ENCODE data around the gene TTC39A.

Gene TTC39A

DNA sequence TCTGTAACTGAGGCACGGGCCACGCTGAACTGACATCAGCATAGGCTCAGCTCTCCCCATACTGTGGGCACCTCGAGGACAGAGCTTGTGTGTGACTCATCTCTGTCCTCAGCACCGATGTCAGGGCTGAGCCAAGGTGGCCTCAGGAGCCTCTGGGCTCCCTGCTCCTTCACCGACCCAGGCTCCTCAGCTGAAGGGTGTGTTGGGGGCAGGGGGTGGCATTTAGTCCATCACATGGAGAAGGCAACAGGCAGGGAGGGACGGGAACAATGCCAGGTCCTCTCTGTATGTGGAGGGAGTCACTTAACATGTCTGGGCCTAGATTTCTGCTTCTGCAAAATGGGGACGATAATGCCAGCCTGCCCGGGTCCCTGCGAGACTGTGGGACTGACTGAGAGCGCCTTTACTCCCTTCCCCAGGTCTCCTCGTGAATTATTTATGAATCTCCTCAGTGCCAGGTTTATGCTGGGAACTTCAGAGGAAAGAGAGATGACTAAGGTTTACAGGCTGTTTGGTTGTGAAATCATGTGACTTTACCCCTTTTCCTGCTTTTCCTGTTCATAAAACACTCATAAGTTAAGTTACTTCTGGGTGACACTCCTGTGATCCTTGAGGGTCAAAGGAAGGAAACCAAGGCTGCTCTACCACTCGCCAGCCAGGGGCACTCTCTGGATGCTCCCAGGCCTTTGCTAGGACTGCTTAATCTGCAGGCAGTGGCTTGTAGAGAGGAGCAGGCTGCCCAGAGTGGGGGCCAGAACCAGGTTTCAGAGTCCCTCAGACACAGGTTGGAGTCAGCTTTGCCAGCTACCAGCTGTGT lies 16.2 kb downstream of the TTC39A start:
- no peak for DNase-seq

DNA sequence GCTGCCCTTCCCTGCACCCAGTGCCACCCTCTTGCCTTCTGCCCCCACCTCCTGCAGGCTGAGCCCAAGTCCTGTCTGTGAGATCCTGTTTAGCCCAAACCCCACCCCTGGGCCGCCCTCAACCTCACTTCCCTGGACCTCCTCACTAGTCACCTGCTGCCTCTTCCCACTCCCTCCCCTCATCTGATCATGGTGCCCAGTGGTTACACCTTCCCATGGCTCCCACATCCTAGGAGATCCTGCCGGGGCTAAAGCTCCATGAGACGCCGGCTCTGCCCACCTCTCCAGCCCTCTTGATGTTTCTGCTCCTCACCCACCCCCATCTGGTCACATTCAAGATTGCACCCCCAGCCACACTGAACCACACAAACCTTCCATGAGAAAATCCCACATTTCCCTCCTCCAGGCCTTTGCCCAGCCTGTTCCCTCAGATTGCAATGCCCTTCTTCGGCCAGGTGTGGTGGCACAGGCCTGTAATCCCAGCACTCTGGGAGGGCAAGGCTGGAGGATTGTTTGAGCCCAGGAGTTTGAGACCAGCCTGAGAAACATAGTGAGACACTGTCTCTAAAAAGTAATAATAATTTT lies 17.0 kb downstream of the TTC39A start:
- no peak for DNase-seq

DNA sequence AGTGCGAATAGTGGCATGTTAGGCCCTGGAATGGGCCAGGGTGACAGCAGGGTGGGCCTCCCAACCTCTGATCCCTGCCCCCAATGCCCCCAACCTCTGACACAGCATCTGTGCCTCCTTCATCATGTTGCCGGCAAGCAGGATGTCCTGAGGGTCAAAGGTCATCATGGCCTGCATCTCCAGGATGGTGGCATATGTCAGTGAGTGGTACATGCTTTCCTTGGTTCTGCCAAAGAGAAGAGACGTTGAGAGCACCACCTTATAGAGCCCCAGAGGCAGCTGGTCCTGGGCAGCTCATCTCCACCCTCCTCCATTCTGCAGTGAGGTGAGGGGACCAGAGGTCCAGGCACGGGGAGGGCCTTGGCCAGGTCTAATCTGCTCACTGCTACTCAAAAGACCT lies 17.6 kb downstream of the TTC39A start:
- no peak for DNase-seq

DNA sequence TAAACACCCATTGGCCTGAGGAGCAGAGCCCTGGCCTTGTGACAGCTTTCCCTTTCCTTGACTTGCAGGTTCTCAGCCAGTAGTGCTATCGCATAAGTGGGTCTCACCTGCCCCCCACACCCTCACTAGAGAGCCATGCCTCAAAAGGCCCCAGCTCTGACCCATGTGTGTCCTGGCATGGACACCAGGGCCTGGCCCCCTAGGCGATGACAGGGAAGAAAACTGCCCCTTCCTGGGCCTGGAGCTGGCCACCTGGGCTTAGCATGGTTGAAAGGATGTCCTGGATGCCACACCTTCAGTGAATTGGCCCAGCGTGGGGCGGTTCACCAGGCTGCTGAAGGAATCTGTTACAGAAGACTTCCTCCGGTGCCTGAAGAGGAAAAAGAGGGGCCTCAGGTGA lies 18.5 kb downstream of the TTC39A start:
- no peak for DNase-seq

DNA sequence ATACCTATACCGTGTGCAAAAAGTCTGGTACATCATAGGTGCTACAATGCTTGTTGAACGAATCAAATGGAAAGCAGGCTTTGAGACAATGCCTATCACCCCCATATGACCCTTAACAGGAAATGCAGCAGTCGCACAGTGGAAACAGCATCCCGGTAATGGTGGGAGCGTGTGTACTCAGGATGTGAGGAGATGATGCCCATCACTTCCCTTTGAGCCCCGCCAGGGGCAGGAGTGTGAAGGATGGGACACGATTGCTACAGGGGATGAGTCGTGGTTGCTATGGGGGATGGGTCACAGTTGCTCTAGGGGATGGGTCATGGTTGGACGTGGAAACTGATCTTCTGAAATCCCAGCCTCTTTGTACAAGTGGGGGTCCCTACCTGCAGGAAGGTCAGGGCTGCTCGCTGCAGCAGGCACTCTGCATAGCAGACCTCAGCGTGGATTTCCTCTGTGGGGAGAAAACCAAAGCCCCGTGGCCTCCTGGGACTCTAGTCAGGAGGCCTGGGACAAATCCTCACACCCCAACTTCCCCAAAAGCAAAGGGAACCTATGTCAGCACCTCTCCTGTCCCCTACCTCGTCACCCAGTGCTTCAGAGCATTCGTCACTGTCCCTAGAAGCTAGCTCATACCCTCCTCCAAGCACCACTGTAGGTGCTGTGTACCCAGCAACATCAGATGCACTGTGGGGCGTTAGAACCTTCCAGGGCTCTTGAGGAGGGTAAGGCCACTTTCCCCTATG lies 19.3 kb downstream of the TTC39A start:
- DNase-seq: no peak

DNA sequence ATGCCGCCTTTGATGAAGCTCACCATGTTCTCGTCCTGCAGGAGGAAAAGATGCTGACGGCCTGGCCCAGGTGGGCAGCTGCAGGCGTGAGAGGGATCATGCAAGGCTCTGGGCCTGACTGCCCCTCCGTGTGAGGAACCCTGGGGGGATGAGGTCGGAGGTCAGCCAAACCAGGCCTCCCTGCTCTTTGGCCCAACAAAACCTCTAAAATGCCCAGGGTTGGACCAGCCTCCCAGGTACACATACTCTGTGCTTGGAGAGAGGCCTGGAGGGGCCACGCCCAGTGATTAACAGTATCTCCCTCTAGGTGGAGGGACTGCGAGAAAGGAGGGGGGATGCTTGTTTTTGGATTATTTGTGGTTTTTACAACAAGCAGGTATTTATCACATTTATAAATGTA lies 21.1 kb downstream of the TTC39A start:
- no peak for DNase-seq

DNA sequence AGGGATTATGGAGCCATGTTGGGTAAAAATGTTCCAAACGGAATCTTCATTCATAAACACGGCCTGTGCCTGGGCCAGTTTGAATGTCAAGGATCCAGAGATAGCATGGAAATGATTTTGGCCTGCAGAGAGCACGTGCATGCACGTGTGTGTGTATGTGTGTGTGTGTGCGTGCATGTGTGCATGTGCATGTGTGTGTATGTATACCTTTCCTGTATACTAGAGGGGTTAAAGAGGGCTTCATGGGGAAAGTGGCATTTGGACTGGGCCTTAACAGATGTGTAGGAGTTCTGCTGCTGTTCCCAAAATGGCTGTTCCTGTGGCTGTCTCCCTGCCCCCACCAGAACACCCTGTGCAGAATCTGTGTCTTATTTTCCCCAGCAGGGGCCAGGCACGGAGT lies 21.7 kb downstream of the TTC39A start:
- DNase-seq: no peak

DNA sequence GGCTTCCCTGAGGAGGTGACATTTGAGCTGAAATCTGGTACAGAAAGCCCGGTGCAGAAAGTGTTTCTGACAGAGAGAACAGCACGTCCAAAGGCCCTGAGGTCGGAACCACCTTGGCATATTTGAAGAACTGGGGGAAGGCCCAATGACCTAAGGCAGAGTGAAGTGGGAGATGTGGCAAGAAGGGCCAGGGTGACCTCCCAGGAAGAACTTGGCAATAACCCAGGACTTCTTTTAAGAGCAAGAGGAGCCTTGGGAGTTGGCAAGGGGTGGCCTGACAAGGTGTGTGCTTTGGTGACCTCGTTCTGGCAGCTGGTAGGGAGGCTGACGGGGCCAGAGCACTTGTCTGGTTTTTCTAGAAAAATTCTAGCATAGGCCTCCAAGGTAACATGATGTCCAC lies 23.4 kb downstream of the TTC39A start:
- no peak for DNase-seq

DNA sequence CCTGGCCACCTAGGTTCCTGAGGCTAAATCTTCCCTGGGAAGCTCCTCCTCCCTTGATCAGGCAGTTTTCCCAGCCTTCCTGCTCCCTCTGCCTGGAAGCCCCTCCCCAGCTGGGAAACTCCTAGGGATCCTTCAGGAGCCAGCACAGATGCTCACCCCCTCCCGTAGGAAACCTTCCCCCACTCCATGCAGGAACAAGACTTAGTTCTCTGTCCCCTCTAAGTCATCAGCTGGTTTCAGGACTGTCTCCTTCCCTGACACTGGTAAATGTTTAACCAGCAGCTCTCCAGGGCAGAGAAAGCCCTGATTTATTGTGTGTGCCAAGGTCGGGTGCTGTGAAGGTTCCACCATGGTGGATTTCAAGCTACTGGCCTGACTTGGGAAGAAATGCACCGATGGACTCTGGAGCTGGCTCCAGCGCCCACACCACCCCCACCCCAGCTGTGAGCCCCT lies 25.0 kb downstream of the TTC39A start:
- DNase-seq: no peak

DNA sequence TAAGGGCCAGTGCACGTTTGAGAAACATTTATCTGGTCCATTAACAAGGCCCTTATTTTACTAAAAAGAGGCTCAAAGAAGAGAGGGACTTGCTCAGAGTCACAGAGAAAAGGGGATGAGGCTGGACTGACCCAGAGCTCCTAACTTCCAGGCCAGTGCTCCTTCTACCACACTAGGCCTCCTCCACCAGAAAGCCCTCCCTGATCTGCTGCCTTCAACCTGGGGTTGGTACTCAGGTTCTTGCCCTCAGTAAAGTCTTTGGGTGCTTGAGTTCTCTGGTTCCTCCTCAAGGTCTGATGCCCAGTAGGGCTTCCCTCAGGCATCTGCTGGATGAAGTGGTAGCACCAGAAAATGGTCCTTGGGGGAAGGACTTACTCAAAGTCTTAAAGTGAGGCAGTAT lies 26.0 kb downstream of the TTC39A start:
- no peak for DNase-seq

DNA sequence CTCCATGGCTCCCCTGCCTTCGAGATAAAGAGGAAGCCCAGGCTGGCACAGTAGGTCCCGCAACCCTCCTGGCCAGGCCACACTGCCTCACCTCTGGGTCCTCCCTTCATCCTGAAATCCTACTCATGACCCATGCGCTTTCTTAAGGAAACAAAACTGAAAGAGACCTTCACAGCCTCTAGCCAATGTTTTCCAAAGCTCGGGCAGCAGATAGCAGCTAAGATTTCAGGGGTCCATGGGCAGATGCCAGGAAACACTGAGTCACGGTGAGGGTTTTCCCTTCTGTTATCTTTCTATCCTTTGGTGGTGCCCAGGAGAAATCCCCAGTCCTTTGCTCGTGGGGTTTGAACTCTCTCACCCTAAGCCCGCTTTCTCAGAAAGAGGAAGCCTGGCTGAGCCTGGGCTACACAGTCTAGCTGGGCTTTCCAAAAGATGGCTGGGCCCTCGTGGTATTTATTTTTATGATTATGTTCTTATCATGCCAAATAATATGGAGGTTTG lies 26.6 kb downstream of the TTC39A start:
- DNase-seq: no peak

DNA sequence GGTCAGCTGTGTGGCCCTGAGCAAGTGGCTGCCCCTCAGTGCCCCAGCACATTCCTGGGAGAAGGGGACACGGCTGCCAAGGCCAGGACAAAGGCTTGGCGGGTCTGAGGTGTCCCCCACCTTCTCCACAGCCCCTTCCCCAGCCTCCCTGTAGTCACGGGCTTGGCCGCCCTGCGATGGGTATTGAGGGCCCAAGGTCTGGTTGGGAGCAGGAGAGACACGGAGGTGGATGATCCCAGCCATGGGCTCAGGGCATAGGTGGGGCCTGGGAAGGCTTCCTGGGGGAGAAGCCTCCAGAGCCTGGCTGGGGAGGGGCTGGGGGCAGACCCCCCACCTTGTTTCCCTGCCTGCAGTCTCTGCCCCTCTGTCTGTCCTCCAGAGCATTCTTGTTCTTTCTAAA lies 27.0 kb downstream of the TTC39A start:
- DNase-seq: no peak

DNA sequence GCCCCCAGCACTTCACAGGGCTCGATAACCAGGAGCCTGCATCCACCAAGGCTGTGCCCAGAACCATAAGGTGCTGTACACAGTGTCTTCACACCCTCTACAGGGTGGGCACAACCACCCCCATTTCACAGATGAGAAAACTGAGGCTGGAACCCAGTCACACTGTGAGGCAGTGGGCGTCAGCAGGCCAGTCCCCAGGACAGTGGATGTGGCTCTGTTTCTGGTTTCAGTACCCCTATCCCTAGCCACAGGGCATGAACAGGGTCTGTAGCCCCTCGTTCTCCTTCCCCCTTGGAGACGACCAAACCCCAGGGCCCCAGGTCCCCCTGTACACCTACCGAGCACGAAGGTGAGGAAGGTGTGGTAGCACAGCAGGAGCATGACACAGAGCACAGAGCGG lies 27.6 kb downstream of the TTC39A start:
- DNase-seq: no peak

DNA sequence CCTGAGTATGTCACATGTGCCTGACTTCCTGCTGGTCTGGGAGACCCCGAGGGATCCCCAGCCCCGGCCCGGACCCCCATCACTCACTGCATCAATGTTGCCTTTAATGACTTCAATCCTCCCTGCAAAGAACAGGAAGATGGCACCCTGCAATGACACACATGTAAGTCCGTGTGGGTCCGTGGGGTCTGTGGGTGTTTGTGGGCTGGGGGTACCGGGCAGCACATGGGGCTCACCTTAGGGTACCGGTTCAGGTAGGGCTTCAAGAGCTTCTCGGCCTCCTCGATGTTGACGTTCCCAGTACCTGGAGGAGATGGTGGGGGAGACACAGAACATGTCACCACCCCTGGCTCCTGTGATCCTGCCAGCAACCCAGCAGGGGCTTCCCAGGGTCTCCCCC lies 28.1 kb downstream of the TTC39A start:
- DNase-seq: no peak

DNA sequence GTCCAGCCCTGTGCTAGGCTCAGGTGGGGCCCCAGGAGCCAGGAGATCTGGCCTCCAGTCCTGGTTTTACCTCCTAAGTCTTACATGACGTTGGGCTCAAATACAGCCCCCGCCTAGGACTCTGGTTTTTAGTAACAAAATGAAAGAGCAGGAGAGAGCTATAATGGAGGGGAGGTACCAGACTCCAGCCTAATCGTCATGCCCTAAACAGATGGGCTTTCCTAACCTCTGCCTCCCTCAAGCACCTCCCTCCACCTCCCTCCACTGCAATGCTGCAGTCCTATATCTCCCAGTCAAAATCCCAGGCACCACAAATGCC lies 28.6 kb downstream of the TTC39A start:
- DNase-seq: no peak

DNA sequence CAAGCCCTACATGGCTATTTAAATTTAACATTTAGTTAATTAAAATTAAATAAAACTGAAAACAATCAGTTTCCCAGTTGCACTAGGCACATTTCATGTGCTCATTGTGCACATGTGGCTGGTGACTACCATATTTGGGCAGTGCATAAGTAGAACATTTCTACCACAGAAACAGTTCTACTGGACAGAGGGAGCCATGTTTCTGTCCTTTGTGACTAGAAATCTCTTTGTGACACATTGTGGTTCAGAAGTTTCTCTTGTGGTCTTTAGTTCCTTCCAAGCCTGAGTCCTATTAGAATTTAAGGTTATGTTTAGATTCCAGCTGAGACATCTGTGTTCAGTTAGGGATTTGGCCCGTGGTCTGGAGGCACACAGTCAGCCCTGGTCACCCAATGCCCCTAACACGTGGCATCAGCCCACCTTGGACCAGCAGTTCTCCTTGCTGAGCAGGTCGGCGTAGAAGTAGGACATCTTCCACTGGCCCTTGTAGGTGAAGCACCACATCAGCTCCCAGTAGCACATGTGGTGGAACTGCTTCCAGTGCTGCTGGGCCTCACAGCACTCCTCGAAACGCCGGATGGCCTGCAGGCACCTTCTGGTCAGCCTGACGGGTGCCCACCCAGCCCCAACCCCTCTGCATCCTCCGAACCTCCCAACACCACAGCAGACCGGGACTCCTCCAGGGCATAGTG lies 29.1 kb downstream of the TTC39A start:
- DNase-seq: no peak

DNA sequence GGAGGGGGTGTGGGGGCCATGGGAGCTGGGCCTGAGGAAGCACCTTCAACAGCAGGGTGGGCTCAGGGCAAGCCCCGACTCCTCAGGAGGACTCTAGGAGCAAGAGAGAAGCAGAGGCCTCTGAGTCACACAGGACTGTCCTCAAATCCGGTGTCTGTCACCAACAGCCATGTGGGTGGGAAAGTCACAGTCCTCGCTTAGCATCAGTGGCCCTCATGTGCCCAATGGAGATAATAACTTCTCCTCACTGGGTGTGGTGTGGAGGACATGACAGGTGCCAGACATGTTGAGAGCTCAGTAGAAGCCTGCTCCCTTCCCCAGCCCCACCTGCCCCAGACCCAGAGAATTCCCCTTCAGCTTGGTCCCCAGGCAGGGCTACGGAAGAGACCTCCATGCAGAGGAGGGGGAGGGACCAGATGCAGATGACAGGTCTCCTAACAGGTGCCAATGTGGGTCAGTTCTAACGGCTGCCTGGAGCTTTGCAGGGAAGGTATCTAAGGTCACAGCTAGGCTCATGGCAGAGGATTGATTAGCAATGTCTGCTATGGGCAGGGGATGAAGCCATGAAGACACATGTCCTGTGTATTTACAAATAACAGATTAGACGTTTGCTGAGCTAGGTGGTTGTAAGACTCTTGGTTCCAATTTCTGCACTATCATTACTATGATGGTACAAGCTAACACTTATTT lies 30.2 kb downstream of the TTC39A start:
- no peak for DNase-seq

DNA sequence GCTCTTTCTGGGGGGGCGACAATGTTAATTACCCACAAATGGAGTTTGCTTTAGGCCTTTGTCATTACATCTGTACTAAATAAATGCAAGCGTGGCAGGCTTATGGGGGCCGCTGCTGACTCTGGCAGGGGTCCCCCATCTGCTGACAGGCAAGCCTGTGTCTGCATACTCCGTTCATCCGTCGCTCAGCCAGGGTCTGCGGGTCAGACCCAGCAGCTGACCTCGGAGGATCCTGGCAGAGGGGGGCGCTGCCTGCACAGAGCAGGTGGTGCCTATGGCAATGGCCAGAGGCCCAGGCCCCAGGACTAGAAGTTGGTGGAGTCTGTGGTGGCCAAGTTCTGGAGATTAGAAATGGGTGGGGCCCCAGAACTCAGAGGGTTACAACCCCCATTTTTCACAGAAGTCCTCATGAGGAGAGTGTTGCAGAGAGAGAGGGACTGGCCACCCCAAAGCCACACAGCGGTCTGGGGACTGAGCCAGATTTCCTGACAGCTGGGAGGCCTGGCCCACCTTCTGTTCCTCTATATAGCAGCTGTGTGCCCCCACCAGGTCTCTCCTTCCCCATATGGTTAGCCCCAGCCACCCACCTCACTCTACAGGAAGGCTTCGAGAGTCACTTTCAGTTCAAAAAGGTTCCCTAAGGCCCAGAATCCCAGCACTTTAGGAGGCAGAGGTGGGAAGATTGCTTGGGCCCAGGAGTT lies 31.0 kb downstream of the TTC39A start:
- DNase-seq: no peak

DNA sequence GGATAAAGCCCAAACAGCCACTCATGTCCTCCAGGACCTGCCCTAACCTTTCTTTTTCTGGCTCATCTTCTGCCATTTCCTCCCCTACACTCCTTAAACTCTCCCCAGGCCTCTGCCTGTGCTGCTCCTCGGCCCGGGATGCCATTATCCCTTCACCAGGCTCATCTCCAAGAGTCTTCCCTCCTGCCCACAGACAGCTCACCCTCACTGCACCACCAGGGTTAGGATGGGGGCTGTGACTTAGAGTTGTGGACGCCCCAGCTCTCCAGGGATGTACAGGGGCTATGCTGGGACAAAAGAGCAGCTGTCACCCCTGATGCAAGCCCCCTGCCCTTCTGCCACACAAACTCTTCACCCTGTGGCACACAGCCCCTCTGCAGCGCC lies 32.0 kb downstream of the TTC39A start:
- no peak for DNase-seq

DNA sequence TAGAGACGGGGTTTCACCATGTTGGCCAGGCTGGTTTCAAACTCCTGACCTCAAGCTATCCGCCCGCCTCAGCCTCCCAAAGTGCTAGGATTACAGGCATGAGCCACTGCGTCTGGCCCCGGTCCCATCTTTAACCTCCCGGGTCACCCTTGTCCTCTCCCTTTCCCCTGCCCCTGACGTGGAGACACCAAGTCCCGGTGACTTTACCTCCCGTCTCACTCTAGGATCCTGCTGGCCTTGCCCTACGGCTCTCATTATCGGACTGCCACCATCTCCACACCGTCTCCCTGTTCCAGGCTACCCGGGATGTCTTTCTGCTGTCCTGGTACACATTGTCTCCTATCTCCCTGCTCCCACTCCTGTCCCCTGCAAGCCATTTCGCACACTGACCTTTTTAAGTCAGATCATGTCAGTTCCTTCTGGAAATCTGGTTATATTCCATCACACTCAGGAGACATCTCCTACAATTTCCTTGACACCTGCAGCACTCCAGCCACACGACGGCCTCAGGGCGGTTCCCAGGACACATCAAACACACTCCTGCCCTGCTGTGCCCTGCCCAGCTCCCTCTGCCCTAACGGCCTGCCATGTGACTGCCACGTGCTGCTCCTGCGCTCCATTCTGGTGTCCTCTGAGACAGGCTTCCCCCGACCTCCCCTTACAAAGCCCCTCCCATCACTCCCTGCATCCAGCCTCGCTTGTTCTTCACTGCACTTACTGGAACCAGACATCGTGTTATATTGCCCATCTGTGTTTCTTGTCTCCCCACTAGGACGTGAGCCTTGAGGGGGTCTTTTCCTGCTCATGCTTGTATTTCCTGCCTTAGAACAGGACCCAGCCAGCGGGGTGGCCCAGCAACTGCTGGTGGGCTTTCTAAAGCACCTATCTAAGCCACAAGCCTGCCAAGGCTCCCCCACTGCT lies 32.7 kb downstream of the TTC39A start:
- no peak for DNase-seq

Measured in activated CD4-positive, alpha-beta T cell treated with anti-CD3 and anti-CD28 coated beads for 4 hours (primary cell).